HG02571 (cell line): ENCODE measurements around the gene FOXN3.

ENCODE experiments used
- ATAC-seq: cut with Tn5 transposase; IDR thresholded peaks from one replicate; pipeline ENCODE4 v1.9.1; 2021; ENCODE audit warnings: mild to moderate bottlenecking, moderate library complexity; ENCODE audit not compliant: unreplicated experiment

FOXN3 gene

GRCh38 chr14:89284333-89285058 is 132.5 kb downstream of the FOXN3 start:
- no peak for ATAC-seq

- no peak for ATAC-seq
These were observed 133.5 kb downstream of the FOXN3 start for GRCh38 chr14:89283327-89284060.

- ATAC-seq = no peak
These were observed 134.8 kb downstream of the FOXN3 start for GRCh38 chr14:89282191-89282590.

- ATAC-seq = no peak
These were observed 136.4 kb downstream of the FOXN3 start for GRCh38 chr14:89280600-89280999.

DNA sequence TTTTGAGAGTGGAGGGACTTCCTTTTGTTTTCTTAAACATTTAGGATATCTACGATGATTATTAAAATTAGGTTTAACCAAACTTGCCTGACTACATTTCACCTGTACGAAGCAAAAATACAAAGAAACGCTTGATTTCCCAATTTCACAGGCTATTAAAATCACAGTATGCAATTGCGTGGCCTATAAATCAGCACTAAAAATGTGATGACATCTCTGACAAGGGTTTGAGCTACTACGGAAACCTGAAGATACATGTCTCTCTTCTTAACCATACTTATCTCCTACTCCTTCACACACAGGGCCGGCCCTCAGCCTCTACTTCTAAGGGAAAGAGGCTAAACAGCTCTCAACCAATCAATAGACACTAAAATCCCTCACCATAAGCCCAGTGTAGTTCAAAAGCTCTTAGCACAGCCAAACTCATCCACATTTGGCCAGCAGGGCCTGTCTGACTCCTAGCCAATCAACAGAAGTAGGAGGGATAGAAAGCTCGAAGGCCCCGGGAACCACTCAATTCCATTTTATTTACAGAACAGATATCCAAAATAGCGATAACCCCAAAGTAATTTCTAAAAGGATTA is 137.3 kb downstream of the FOXN3 start:
- no peak for ATAC-seq

DNA sequence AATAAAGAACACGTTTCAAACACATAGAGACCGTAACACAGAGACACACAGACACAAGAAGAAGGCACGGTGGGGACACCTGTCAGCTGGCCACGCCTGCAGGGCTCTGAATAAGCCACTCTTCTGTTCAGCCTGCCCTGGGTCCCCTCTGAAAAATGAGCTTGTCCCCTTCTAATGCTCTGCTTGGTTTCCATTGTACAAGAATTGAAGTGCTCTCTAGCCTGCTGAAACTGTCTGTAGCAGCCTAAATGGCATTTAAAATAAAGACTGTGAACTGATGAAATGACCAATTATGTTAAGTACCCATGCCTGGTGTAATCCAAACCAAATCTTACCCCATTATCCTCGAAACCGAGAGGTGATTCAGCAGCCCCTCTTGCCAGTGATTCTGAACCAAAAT is 139.8 kb downstream of the FOXN3 start:
- no peak for ATAC-seq

- peak; percentile 97 for ATAC-seq
These were observed 140.5 kb downstream of the FOXN3 start for GRCh38 chr14:89276424-89276975.

GRCh38 chr14:89270439-89271227 is 146.4 kb downstream of the FOXN3 start:
- no peak for ATAC-seq

DNA sequence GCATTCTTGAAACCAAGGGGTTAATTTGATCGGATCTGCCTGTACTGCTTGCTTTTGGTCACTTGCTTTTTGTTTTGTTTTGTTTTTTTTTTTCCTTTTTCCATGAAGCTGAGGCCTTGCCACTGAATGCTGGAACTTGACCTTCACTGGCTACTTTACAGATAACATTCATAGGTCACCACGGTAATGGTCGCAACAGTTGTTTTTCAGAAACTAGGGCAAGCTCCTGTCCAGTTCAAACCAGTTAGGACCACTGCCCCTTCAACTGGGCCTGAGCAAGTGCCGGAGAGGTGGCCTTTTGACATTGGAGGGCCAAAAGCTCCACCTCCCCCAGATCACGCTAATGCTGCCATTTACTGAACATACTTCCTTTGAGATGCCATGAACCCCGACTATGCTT is 147.6 kb downstream of the FOXN3 start:
- ATAC-seq = no peak

DNA sequence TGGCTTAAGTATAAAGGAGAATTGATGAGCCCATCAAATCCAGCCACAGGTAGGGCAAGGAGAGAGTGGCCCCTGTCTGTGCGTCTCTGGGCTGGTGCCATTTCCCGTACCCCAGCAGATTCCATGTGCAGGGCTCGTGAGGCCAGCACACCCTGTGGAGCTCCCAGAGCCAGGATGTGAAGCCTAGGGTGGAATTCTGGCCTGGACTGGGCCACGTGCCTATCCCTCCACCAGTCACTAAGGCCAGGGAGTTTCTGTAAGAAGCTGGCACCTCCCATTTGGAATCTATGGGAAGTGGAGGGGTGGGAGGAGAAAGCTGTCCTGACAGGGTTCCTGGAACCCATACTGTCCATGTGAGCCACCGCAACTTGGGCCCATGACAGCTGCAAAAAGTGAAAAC is 148.5 kb downstream of the FOXN3 start:
- no peak for ATAC-seq

GRCh38 chr14:89267656-89268055 is 149.4 kb downstream of the FOXN3 start:
- no peak for ATAC-seq

DNA sequence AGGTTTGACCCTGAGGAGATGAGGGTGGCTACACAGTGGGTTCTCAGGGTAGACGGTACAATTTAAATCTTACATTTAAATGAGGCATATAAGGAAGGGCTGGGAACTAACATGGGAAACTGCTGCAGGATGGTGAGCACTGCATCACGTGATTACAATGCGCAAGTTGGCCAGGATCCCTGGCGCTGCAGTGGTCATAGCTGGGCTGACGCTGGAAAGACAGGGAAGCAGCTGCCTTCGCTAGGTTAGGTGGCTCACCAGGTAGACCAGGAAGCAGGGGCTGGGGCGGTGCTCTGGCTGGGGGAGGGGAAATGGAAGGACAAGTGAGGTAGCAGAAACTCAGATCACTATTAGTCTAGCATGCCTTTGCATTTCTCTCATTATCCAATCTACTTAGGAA is 149.9 kb downstream of the FOXN3 start:
- no peak for ATAC-seq

- ATAC-seq = no peak
These were observed 150.3 kb downstream of the FOXN3 start for GRCh38 chr14:89266754-89267153.

DNA sequence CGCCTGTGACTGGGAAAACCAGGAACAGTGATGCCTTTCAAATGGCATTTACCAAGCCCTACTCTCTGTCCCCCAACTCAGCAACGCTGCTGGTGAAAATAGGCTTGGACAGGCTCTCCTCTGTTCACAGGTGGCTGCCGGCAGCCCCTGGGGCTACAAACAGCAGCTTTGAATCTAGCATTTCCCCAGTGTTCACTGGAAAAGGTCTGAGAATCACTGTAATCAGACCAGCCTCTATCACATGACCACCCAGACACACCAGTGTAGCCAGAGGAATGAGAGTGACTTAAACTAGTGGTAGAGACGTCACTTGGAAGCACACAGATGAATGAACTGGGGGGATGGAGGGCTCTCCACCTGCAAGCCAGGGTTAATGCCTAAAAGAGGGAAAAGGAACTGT is 151.8 kb downstream of the FOXN3 start:
- ATAC-seq = no peak

GRCh38 chr14:89264196-89264800 is 152.7 kb downstream of the FOXN3 start:
- no peak for ATAC-seq

- ATAC-seq = no peak
These were observed 155.0 kb downstream of the FOXN3 start for GRCh38 chr14:89262041-89262440.

GRCh38 chr14:89260898-89261297 is 156.1 kb downstream of the FOXN3 start:
- no peak for ATAC-seq

- ATAC-seq = no peak
These were observed 157.0 kb downstream of the FOXN3 start for GRCh38 chr14:89259951-89260609.

- no peak for ATAC-seq
These were observed 158.2 kb downstream of the FOXN3 start for GRCh38 chr14:89258728-89259273.

- no peak for ATAC-seq
These were observed 160.1 kb downstream of the FOXN3 start for GRCh38 chr14:89256951-89257350.
